SJCRH30 (cell line): ENCODE data around the gene HOXB1. TPM values are rescaled to one million over a fixed set of nuclear protein-coding genes. Genes with fewer than 3 reads are reported as not detected.
"Not testable (repeated sequence)": the region's sequence is repeated elsewhere in the genome, so short reads cannot be mapped to it uniquely, and the experiment has no call there.

Experiments used
- DNase-seq, 2 experiments: peaks; one replicate each; pipeline ENCODE4 v3.0.0-alpha.2; 2015 to 2020
- H3K27ac ChIP-seq: fragments of 250-450 bp; sonication (Bioruptor Pico); 2 replicates; pipeline ENCODE4 v1.5.1; 2020; ENCODE audit warnings: mild to moderate bottlenecking, moderate library complexity
- H3K27me3 ChIP-seq: fragments of 250-450 bp; sonication (Bioruptor Pico); 2 replicates; pipeline ENCODE4 v1.5.1; 2020; ENCODE audit warnings: mild to moderate bottlenecking, moderate library complexity
- H3K36me3 ChIP-seq: fragments of 250-450 bp; sonication (Bioruptor Pico); 2 replicates; pipeline ENCODE4 v1.5.1; 2020; ENCODE audit warnings: mild to moderate bottlenecking, moderate library complexity
- H3K4me1 ChIP-seq: fragments of 250-450 bp; sonication (Bioruptor Pico); 2 replicates; pipeline ENCODE4 v1.5.1; 2020; ENCODE audit warnings: mild to moderate bottlenecking, moderate library complexity
- H3K4me3 ChIP-seq: fragments of 250-450 bp; sonication (Bioruptor Pico); 2 replicates; pipeline ENCODE4 v1.5.1; 2020; ENCODE audit warnings: mild to moderate bottlenecking, moderate library complexity
- H3K9me3 ChIP-seq: fragments of 250-450 bp; sonication (Bioruptor Pico); replicated peaks from 2 replicates; pipeline ENCODE4 v1.5.1; 2020; ENCODE audit warnings: mild to moderate bottlenecking, moderate library complexity
- total RNA-seq: library from RNA; depleted of rRNA; stranded (reverse); fragments of >200 nt; shearing (Covaris generic); gene quantifications from 2 replicates; pipeline ENCODE4 v1.2.3, GENCODE V29; 2014; rRNA removed

HOXB1 gene
- total RNA-seq, 1 experiment from 2014 or later: not detected

DNA sequence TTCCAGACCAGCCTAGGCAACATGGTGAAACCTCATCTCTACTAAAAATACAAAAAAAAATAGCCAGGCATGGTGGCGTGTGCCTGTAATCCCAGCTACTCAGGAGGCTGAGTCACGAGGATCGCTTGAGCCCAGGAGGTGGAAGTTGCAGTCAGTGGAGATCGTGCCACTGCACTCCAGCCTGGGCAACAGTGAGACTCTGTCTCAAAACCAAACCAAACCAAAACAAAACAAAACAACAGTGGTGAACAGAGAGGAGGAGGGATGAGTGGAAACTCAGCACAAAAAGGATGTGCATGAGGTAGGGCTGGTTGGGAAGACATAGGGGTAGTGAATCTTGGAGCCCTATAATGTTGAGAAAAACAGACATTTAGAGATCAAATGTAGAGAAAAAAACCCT lies 48.5 kb downstream of the HOXB1 start:
- not testable (repeated sequence) for H3K27me3 ChIP-seq, DNase-seq, H3K4me3 ChIP-seq, H3K9me3 ChIP-seq, H3K36me3 ChIP-seq
- H3K4me1 ChIP-seq: peaks cover 44% of the 10 kb centered on the region
- peak overlapping the region; percentile 92 for H3K27ac ChIP-seq

DNA sequence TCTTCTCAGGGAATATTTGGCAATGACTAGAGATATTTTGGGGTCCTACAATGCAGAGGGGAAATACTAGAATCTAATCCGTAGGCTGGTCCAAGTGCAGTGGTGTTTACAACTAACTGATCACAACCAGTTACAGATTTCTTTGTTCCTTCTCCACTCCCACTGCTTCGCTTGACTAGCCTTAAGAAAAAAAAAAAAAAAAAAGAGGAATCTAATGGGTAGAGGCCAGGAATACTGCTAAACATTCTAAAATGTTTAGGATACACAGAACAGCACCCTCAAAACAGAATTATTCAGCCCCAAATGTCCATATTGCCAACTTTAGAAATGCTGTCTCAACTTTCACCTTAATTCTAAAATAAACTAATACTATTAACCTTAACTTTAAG lies 51.8 kb downstream of the HOXB1 start:
- no peak for DNase-seq
- Histone ChIP-seq H3K27me3 (no peaks in the 10 kb centered on the region), H3K4me3 (no peak overlapping the region), H3K27ac (no peak overlapping the region), H3K4me1 (peaks cover 19% of the 10 kb centered on the region), H3K36me3 (no peaks in the 10 kb centered on the region), H3K9me3 (no peaks in the 10 kb centered on the region)

Other genes with a start within 250 kb of the HOXB1 start
- gene SKAP1, start 100.8 kb downstream of the HOXB1 start, total RNA-seq: not detected in 2 replicates
- 5.9 and 7.6 TPM in 2 replicates for gene HOXB2, start 14.1 kb upstream of the HOXB1 start, total RNA-seq
- gene HOXB4, start 47.3 kb upstream of the HOXB1 start, total RNA-seq: 3.7 and 4.3 TPM in 2 replicates
- gene HOXB3, start 59.2 kb upstream of the HOXB1 start, total RNA-seq: 7.4 and 8.8 TPM in 2 replicates
- 0.51 and 0.61 TPM in 2 replicates for gene HOXB5, start 62.8 kb upstream of the HOXB1 start, total RNA-seq
- 6.2 and 7.5 TPM in 2 replicates for gene HOXB6, start 74.0 kb upstream of the HOXB1 start, total RNA-seq
- 18.8 and 23.1 TPM in 2 replicates for gene HOXB7, start 80.0 kb upstream of the HOXB1 start, total RNA-seq
- gene HOXB8, start 84.3 kb upstream of the HOXB1 start, total RNA-seq: 0.13 and 0.38 TPM in 2 replicates
- gene HOXB9, start 95.3 kb upstream of the HOXB1 start, total RNA-seq: 2.5 and 4.0 TPM in 2 replicates
- gene PRAC1, start 191.5 kb upstream of the HOXB1 start, total RNA-seq: not detected in 2 replicates
- gene PRAC2, start 192.2 kb upstream of the HOXB1 start, total RNA-seq: 0.56 and 0.59 TPM in 2 replicates
- 8.3 and 9.2 TPM in 2 replicates for gene HOXB13, start 197.7 kb upstream of the HOXB1 start, total RNA-seq